Epithelial cell of alveolus of lung (primary cell): ENCODE results near the gene BFSP2. TPM values are rescaled to one million over a fixed set of nuclear protein-coding genes. Genes with fewer than 3 reads are reported as not detected.

Experiments
- total RNA-seq: library from RNA; depleted of rRNA; stranded (reverse); fragments of >200 nt; gene quantifications from 2 replicates; pipeline ENCODE4 v1.2.1, GENCODE V29; 2015

The BFSP2 gene, protein sequence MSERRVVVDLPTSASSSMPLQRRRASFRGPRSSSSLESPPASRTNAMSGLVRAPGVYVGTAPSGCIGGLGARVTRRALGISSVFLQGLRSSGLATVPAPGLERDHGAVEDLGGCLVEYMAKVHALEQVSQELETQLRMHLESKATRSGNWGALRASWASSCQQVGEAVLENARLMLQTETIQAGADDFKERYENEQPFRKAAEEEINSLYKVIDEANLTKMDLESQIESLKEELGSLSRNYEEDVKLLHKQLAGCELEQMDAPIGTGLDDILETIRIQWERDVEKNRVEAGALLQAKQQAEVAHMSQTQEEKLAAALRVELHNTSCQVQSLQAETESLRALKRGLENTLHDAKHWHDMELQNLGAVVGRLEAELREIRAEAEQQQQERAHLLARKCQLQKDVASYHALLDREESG
- total RNA-seq: not detected in 2 replicates

DNA sequence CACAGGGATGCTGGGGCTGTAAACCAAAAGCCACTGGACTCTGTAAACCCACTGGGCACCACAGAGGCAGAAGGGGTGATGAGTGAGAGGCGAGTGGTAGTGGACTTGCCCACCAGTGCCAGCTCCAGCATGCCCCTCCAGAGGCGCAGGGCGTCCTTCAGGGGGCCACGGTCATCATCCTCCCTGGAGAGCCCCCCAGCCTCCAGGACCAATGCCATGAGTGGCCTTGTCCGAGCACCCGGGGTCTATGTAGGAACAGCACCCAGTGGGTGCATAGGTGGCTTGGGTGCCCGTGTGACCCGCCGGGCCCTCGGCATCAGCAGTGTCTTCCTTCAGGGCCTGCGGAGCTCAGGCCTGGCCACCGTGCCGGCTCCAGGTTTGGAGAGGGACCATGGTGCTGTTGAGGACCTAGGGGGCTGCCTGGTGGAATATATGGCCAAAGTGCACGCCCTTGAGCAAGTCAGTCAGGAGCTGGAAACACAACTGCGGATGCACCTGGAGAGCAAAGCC lies at the start of gene BFSP2:
TSS of gene BFSP2 (plus strand) at position 51 of the 510 bp plus-strand sequence. CDS start at position 79, 28 bp downstream.

Other genes starting within 250 kb of the BFSP2 start
- gene CDV3, start 173.6 kb downstream of the BFSP2 start, total RNA-seq: 134 and 140 TPM in 2 replicates